HG02852 (cell line): ENCODE data around the gene CSNK1A1L.

Source experiments
- ATAC-seq: cut with Tn5 transposase; IDR thresholded peaks from one replicate; pipeline ENCODE4 v1.9.1; 2021; ENCODE audit warnings: mild to moderate bottlenecking, moderate library complexity; ENCODE audit not compliant: unreplicated experiment

The CSNK1A1L gene

DNA sequence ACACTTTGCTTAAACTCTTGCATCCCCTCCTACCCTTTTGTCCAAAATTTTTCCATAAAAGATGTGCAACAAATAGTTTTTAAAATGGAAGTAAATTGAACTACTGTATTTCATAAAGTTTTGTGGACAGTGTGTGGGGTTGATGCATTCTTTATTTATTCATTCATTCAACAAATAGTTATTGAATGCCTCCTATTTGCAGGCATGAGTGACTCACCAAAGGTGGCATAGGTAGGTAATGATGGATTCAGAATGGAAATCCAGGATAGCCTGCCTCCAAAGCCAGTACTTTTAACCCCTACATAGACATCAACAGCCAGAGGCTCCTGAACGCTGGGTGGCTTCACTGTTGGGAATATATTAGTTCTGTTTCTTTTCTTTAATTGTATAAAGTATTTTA lies 2.4 kb upstream of the CSNK1A1L start:
- no peak for ATAC-seq

DNA sequence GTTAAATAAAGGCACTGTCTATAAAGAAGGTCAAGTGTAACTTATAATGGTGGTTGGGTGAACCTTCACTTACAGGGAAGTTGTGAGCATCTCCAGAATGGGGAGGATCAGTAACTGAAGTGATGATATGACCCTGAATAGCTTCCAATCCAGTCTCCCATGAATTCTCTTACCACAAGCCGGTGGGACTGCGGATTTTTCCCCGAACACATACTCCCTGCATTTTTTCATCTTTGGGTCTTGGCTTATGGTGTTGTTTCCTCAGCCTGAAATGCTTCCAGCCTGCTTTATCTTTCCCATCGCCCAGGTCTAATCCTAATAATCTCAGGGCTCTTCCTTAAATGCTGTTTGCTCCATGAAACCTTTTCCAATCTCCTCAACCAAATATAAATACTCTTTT lies 2.0 kb upstream of the CSNK1A1L start:
- ATAC-seq, result no peak

DNA sequence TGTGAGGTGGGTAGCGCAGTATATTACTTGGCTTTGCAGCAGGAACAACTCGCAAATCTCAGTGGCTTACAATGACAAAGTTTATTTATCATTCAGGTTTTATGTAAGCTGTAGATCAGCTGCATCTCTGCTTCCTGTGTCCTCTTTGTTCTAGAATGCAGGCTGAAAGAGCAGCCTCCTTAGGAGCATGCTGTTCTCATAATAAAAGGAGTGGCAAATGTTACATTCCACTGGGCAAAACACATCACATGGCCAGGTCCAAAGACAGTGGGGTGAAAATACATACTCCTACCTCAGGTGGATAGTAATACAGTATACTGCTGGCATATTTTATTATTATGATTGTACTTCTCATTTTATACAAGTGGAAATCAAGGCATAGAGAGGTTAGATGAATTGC lies 1.2 kb upstream of the CSNK1A1L start:
- no peak for ATAC-seq

DNA sequence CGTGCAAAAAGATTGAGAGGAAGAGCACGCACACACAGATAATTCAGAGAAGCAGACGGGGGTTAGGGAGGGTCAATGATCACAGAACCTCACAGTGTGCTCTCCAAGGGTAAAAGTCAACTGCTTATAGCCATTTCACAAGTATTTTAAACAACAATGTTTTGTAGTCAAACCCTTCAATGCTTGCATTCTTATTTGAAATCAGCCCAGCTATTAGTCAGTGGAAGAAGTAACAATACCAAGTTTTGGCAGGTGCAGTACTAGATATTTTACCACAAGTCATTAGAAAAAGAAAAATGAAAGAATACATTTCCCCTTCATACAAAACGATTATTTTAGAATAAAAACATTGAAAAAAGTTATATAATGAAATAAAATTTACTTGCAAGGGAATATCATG lies 2.6 kb downstream of the CSNK1A1L start:
- ATAC-seq, result no peak

DNA sequence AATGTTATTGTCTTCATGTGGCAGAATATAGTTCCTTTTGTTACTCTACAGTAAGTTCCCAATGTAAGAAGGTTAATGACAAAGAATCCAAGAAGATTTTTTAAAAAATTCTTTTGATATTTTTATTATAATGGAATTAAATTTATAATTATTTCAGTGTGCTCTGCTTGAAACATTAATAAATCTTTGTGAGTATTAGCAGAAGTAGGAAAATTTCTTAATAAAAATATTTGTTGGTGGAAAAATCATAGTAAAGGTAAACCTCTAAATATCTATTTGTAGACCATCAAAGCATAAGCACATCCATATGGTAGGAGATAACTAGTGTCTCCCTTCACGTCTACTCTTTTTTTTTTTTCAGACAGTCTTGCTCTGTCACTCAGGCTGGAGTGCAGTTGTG lies 4.3 kb downstream of the CSNK1A1L start:
- ATAC-seq, result no peak

GRCh38 chr13:37100731-37101130 lies 4.7 kb downstream of the CSNK1A1L start:
- no peak for ATAC-seq

GRCh38 chr13:37097076-37097475 lies 8.4 kb downstream of the CSNK1A1L start:
- ATAC-seq, result no peak

- ATAC-seq, result no peak
Measured at GRCh38 chr13:37094840-37095239, 10.6 kb downstream of the CSNK1A1L start.

- ATAC-seq, result no peak
Measured at GRCh38 chr13:37094099-37094498, 11.4 kb downstream of the CSNK1A1L start.

GRCh38 chr13:37091835-37092234 lies 13.6 kb downstream of the CSNK1A1L start:
- no peak for ATAC-seq

GRCh38 chr13:37090912-37091311 lies 14.6 kb downstream of the CSNK1A1L start:
- no peak for ATAC-seq

DNA sequence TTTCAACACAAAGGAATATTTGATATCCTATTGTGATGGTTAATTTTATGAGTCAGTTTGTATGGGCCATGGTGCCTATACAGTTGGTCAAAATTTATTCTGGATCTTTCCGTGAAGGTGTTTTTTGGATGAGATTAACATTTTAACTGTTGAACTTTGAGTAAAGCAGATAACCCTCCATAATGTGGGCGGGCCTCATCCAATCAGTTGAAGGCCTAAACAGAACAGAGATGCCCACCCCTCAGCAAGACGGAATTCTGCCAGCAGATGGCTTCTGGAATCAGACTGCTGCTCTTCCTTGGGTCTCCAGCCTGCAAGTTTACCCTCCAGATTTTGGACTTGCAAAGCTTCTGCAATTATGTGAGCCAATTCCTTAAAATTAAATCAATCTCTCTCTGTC lies 16.0 kb downstream of the CSNK1A1L start:
- no peak for ATAC-seq

DNA sequence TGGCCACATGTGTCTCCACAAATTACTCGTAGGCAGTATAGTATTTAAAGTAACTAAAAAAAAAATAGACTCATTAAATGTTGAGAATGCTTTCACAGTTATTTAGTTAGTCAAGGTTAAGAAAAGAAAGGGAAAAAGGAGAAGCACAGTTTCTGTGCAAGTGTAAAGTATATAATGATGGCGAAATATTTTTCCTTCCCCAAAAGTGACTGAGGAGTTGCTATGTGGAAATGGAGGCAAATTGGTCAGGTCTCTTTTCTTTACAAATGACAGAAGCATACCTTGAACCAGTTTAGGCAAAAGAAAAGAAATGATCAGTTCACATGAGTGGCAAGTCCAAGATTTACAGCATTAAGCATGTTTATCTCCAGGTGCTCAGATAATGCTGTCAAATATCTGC lies 18.0 kb downstream of the CSNK1A1L start:
- ATAC-seq, result no peak

DNA sequence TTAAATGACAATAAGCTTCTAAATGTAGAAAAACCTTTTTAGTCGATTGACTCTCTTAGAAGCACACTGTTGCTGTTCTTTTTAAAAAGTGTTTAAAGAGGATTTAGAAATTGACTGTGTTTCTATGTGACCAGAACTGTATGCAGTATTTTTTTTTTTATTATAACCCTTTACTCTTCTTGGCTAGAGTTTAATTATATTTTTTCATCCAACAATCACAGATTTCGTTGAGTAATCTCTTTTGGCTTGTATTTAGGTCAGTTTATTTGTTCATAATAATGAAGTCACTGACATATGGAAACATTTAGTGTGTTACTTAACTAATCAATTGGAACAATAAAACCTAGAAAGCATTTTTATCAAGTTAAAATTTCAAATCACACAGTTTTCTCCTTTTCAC lies 19.9 kb downstream of the CSNK1A1L start:
- no peak for ATAC-seq

DNA sequence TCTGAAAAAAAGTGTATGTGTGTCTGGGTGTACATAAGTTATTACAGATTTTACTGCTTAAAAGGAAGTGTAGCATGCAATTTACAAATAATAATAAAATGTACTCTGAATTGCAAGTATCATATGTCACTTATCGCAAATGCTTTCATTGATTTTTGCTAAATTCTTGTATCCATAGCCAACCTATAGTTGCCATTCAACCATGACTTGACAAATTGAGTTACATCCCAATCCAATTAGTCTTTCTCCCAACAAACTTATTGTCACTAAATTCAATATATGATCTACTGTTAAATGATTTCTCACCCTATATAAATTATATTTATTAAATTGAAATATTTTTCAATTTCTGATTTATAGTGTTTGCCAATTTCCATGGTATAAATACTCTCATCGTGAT lies 28.6 kb downstream of the CSNK1A1L start:
- no peak for ATAC-seq

GRCh38 chr13:37075164-37075563 lies 30.3 kb downstream of the CSNK1A1L start:
- ATAC-seq, result no peak

DNA sequence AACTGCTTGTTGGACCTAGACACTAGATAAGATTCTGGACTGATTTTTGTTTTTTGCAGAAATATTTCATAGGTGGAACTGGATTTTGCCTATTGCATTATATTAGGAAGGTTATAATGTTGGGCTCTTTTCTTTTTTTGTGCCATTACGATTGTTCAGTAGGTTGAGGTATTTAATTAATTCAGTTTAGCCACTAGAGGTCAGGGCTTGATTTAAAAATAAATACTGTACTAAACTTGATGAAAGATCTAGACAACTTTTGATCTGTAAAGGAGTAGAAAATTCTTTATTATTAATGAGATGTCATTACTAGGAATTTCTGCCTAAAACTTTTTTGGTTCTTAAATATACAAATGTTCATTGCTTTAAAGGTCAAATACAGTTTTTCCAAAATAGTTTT lies 30.8 kb downstream of the CSNK1A1L start:
- no peak for ATAC-seq

DNA sequence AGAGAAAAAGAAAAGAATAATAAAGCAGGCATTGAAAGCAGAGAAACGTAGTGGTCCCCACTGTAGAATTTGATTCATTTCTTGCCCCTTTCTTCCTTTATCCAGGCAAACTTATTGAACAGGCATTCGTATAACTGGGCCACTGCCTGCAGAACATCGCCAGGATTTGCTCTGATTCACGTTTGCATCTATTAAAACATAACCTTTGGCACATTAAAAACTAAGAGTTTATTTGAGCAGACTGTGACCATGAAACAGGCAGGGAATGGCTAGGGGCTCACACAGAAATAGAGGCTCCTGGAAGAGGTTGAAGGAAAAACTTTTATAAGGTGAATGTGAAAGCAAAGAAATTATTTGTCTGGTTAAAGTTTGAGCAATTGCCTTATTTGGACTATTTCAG lies 33.4 kb downstream of the CSNK1A1L start:
- ATAC-seq, result no peak

DNA sequence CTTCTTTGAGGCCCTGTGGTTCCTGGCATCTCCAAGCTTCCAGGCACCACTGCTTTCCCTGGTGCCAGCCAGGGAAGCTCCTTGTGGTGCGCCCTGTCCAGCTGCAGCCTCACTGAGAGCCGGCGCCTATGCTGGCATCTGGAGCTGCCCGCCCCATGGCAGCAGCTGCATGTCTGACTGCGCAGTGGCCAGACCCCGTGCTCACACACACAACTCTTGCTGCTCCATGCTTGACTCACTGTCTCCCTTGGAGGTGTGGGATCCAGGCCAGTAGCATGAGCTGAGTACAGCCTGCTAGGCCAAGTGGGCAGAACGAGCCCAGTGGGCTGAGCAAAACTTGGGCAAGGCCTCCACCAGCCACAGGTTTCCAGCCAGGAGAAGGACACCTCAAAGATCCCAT lies 34.5 kb downstream of the CSNK1A1L start:
- no peak for ATAC-seq

DNA sequence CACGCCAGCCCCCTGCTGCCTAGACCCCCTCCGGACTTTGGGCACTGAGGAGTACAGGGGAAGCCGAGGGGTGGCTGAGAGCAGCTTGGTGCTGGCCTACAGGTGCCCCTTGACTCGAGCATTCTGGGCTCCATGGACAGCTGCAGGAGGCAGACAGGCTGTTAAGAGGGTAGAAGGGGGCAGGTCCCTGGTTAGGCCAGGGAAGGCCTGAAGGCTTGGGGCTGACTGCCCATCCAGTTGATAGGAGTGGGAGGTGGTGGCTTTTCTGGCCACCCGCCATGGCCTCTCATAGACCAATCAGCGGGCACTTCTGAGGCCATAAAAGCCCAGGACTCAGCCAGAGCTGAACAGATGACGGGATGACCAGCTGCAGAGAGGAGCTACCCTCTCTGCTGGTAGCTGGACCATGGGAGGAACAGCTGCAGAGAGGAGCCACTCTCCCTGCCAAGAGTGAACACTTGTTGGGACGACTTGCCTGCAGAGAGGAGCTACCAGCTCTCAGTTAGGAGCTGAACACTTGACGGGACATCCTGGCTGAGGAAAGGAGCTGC lies 35.2 kb downstream of the CSNK1A1L start:
- no peak for ATAC-seq

DNA sequence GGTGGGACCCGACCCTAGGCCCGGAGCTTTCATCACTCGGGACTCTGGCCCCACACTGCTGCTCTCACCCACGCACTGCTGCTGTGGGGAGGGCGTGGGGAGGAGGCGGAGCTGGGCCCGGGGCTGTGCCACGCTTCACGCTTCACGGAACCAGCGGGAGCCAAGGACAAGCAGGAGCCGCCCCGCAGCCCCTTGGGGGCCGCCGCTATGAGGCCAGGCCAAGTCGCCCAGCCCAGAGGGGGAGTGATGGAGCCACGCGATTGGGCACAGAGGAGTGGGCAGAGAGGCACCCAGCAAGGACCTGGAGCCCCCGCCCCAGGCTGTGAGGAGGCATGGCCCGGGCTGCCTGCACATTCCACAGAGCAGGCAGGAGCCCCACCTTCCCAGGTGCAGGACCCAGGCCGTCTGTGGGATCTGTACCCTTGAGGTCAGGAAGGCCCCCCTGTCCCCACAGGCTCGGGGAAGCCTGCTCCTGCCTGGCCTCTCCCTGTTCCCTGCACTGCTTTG lies 35.8 kb downstream of the CSNK1A1L start:
- ATAC-seq, result no peak

DNA sequence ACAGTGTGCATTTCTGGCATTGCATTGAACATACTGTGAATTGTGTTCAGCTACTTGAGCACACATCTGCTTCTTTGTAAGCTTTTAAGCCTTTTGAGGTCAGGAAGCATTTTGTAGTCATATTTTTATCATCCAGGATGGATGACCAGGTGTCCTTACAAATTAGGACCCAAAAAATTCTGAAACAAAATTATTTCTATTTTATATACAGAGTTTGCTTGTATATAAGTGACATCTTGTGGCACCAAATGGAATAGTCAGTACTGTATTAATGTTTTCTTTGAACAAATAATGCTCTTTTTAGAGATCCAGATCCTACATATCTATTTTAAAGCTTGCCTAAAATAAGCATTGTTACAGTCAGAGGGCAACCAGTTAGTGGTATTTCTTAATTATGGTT lies 36.5 kb downstream of the CSNK1A1L start:
- ATAC-seq, result no peak

DNA sequence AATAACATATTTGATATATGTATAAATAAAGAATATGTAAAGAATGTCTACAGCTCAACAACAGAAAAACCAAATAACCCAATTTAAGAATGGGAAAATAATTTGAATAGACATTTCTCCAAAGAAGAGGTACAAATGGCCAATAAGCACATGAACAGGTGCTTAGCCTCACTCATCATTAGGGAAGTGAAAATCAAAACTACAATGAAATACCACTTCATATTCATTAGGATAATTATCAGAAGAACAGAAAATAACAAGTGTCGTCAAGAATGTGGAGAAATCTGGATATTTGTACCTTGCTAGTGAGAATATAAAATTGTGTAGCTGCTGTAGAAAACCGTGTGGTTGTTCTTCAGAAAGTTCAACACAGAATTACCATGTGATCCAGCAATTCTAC lies 37.6 kb downstream of the CSNK1A1L start:
- no peak for ATAC-seq
